Activated CD4-positive, alpha-beta T cell treated with anti-CD3 and anti-CD28 coated beads, Interleukin-2, Interleukin-6, amounts not matched to agents 100 ng/mL and 50 ng/mL, durations not matched to agents 16 hours and 8 hours (primary cell): ENCODE measurements around the gene IFIT5.
"Not testable (repeated sequence)": the region's sequence is repeated elsewhere in the genome, so short reads cannot be mapped to it uniquely, and the experiment has no call there.

Experiments
- DNase-seq: peaks from one replicate; pipeline ENCODE4 v3.0.0-alpha.2; 2020

IFIT5 gene

GRCh38 chr10:89438525-89438924, 24.2 kb downstream of the IFIT5 start:
- no peak for DNase-seq

DNA sequence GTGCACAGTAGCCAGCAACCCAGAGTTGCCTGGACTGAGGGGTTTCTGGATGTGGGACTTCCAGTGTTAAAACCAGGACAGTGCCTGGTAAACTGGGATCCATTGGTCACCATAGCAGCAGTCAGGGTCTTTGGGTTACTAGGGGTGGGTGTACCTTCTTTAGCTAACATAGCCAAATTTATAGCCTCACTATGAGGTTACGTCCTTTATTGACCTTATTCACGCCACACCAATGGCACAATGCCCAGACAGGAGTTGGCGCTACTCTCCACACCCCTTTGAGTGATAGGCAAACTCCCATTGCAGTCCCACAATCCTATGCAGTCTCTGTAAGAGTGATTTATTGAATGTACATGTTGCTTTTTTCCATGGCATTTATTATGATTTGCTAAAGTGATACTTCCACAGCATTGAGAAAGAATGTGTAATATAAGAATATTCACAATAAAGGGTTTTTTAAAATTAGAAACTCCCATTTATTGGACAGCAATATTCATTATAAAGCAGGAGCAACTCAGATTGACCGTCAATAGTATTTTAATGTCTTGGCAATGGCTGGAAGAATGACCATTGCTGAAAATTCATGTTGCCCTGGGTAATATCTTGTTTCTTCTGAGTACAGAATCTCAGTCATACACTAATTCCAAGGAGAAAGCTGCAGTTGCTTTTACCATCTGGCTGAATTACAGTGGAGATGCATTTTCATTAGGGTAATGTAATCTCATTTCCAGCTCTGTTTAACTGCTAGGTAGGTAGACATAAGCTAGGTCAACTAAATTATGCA, 26.1 kb downstream of the IFIT5 start:
- DNase-seq, result no peak

DNA sequence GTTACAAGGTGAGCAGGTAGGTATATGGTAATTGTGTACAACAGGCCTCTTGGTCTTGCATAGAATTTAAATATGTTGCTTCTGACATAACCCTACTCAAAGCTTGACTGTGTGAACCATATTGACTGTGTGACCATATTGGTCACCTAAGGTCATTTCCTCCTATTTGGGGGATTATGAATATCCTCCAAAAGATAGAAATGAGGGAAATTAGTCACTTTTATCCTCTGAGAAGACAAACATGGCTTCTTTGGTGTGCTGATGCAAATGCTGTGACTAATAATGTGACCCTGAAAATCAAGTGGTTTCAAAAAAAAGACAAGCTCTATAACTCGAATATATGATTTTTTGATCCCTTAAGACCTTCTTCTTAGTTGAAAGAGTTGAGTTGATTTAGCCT, 27.9 kb downstream of the IFIT5 start:
- no peak for DNase-seq

DNA sequence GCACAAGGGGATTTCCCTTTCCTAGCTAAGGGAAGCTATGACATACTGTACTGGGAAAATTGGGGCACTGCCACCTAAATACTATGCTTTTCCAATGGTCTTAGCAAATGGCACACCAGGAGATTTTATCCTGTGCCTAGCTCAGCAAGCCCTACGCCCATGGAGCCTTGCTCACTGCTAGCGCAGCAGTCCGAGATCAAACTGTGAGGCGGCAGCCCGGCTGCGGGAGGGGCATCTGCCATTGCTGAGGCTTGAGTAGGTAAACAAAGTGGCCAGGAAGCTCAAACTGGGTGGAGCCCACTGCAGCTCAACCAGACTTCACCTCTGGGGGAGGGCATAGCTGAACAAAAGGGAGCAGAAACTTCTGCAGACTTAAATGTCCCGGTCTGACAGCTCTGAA, 30.5 kb downstream of the IFIT5 start:
- not testable (repeated sequence) for DNase-seq

GRCh38 chr10:89450901-89451300, 36.5 kb downstream of the IFIT5 start:
- no peak for DNase-seq

DNA sequence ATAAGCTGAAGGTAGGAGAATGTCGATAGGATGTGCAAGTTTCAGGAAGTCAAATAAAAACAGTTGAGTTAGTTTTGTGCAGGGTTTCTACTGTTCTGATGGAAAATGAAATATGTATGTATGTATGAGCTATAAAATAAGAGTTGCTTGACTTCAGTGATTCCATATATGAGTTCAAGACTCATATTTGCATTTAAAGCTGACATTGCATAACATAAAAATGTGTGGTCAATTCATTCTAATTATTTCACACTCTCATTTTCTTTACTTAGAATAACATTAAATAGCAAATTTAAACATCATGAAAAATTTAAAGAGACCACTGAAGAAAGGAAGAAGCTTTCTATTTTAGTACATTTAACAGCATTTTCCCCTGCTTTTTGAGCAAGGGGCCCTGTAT, 37.8 kb downstream of the IFIT5 start:
- DNase-seq, result no peak

- DNase-seq, result no peak
Measured at GRCh38 chr10:89454561-89455347, 40.4 kb downstream of the IFIT5 start.

GRCh38 chr10:89458291-89458690, 43.9 kb downstream of the IFIT5 start:
- DNase-seq, result no peak

DNA sequence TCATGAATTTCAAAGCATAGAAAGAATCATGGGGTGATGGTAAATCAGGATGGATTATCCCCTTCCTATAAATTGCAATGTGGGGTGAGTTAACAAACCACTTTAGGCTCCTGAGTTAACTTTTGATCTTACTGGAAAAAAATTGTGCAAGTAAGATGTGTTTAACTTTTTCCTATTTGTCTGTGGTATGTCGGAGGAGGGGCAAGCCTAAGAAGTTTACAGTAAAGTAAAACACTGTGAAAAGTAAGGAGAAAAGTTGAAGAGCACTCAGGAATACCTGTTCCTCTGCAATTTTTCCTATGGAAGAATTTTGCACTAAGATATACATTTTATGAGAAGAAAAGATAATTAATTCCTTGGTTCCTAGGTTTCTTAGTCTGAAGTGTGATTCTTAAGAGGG, 44.4 kb downstream of the IFIT5 start:
- DNase-seq, result no peak

- DNase-seq, result no peak
Measured at GRCh38 chr10:89463846-89464537, 49.6 kb downstream of the IFIT5 start.

DNA sequence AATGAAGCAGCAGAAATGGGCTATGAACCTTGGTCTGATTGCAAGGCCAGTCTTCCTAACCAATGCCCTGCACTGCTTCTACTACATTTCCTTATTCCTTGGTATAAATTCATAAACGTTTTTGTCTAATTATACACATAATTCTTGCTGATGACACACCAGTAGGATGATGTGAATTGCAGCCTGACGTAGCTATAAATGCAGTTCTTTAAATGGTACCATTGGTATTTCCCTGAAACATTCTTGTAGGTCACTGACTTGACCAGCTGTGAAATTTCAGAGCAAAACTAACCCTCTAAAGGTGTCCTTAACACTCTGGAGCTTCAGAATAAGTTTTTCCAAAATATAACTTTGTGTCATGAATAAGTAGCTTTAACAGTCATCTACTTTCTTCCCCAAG, 50.8 kb downstream of the IFIT5 start:
- no peak for DNase-seq

GRCh38 chr10:89466599-89467035, 52.2 kb downstream of the IFIT5 start:
- no peak for DNase-seq

- DNase-seq, result no peak
Measured at GRCh38 chr10:89468191-89468965, 54.0 kb downstream of the IFIT5 start.

GRCh38 chr10:89469517-89469916, 55.1 kb downstream of the IFIT5 start:
- no peak for DNase-seq
